ENCODE results near the gene RMRP. TPM values are rescaled to one million over a fixed set of nuclear protein-coding genes. Genes with fewer than 3 reads are reported as not detected.
A peak's percentile ranks its signal among the peaks of the same experiment; 100 is the strongest.

The RMRP gene
- total RNA-seq, 4 donors from 2014 or later: 841 to 3,200 (median 2,180) TPM

DNA sequence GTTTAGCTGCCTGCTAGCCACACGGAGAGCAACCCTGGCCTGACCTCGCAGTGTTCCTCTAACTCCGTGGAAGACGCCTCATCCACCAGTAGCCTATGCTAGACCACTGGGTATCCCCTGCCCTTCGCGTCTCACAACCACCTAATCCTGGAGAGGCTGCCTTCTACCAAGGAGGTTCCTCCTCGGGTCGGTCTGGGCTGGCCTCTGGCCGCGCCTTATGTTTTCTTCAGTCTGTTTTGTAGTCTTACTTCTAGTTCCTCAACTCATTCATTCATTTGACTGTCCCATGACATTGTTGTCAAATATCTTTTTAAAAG lies 33.5 kb upstream of the RMRP start:
- TF ChIP-seq, protein P1, sequence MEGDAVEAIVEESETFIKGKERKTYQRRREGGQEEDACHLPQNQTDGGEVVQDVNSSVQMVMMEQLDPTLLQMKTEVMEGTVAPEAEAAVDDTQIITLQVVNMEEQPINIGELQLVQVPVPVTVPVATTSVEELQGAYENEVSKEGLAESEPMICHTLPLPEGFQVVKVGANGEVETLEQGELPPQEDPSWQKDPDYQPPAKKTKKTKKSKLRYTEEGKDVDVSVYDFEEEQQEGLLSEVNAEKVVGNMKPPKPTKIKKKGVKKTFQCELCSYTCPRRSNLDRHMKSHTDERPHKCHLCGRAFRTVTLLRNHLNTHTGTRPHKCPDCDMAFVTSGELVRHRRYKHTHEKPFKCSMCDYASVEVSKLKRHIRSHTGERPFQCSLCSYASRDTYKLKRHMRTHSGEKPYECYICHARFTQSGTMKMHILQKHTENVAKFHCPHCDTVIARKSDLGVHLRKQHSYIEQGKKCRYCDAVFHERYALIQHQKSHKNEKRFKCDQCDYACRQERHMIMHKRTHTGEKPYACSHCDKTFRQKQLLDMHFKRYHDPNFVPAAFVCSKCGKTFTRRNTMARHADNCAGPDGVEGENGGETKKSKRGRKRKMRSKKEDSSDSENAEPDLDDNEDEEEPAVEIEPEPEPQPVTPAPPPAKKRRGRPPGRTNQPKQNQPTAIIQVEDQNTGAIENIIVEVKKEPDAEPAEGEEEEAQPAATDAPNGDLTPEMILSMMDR (IDR thresholded peaks at IDR 0.05): no peak
- peak; percentile 15 for ATAC-seq (ENCODE audit: low FRiP score)
- no peak for DNase-seq (ENCODE audit: low spot score)

DNA sequence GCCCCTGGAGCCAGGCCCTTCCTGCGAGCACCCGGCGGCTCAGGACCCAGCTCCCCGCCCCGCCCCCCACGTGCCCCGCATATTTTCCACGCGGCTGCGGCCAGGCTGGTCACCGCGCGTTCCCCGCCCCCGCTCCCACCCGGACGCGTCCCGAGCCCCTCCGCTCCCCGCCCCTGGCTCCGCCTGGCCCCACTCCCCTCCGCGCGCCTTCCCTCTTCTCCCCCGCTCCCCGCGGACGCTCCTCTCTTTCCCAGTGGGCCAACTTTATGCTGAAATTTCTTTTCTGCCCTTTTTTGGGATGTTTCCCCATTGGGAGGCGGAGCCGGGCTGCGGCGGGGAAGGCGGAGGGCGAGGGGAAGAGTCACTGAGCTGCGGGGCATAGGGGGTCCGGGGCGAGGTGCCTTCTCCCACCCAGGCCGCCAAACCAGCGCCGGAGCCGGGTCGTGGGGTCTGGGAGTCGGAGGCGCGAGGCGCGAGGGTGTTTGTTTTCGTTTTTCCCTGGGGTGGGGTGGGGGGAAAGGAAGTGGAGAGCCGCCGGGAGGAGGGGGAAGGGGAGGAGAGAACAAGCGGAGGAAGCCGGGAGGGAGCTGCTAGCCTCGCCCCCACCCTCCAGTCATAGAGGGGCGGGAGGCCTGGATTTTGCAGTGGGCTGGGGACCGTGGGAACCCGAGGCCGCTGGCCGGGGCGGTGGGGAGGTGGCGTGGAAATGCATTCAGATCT lies 33.0 kb upstream of the RMRP start:
- TF ChIP-seq, protein P1 (IDR thresholded peaks at IDR 0.05): no peak
- DNase-seq (ENCODE audit: low spot score) (peak; percentile 59), ATAC-seq (ENCODE audit: low FRiP score) (peak; percentile 52)

DNA sequence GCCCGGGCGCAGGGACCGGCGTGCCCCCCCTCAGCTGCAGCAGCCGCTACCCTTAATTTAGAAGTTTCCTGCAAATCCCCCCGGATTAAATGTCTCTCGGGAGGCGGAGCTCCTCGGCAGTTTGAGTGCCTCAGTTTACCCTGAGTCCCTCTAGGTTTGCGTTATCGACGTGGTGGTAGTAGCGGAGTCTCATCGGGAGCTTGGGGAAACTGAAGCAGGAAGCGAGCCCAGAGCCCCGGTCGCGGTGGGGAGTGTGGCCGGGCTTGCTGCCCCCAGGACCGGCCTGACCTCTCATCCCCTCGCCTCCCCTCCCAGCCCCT lies 32.4 kb upstream of the RMRP start:
- ATAC-seq (ENCODE audit: low FRiP score) (peak; percentile 1), DNase-seq (ENCODE audit: low spot score) (no peak)
- TF ChIP-seq, protein P1 (IDR thresholded peaks at IDR 0.05): no peak

DNA sequence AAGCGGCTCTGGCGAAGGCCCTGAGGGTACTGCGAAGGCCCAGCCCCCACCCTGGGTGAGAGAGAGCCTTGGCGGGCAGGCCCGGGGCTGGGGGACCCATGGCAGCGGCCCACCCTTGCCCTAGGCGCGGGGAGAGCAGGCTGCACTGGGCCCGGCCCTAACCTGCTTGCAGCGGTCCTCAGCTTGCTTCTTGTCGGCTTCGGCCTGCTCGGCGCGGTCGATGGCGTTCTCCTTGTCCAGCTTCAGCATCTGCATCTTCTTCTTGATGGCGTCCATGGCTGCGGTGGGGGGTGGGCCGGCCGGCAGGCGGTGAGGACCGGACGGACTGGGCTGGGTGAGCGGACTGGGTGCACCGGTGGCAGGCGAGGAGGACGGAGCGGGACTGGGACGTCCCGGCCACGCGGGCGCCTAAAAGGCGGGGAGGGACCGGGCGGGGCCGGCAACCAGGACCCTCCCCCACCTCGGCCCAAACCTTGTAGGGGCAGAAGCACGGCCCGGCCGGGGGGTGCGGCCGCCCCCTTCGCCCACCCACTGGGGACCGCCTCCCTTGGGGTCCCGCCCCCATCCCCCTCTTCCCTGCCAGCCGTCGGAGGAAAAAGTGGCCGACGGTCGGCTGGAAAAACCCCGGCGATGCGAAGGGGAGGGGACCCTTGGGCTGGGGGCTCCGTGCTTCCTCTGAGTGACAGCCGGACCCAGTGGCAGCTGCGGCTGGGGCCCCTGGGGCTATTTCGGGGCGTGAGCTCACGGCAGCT lies 31.9 kb upstream of the RMRP start, which contains the start of gene TPM2:
Gene TPM2 (minus strand): TSS at position 384 of the 752 bp plus-strand sequence. CDS start 108 bp downstream, at position 276.
- peak; percentile 30 for ATAC-seq (ENCODE audit: low FRiP score)
- DNase-seq (ENCODE audit: low spot score): no peak
- TF ChIP-seq, protein P1 (IDR thresholded peaks at IDR 0.05): no peak

DNA sequence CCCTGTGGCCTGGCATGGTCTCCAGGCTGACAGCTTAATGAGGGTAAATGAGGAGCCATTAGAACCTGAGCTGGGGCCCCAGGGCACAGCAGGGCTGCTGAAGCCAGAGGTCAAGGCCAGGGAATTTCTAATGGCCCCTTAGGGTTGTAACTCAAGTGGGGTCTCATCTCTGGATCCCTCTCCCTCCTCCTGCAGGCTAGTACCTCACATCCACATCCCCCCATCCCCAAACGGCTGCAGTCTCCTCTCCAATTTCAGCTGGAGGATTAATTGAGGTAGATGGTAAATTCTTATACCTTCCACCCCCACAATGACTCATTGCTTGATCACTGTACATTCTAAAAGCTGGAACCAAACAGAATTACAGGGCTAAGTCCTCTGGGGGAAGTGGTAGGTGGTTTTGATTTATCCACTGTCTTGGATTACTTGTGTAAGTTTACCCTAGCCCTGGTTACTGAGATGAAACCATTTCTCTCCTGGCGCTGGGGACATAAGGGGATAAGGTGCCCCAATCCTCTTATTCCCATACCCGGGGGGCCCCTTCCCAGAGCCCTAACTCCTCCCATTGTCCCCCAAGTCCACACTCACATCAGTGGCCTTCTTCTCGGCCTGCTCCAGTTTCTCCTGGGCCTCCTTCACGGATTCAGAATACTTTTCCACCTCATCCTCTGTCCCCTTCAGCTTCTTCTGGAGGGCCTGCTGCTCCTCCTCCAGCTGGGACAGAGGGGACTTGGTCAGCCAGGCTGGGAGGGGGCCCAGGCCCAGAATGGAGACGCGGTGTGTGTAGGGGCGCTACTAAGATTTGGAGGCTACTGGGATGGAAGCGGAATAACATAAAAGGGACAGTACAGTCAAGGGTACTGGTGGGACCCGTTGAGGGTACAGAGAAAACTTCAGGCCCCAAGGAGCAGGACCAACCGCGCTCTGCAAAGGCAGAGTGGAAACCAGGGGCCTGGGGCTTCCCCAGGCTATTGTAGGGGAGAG lies 31.0 kb upstream of the RMRP start:
- no peak for DNase-seq (ENCODE audit: low spot score)

DNA sequence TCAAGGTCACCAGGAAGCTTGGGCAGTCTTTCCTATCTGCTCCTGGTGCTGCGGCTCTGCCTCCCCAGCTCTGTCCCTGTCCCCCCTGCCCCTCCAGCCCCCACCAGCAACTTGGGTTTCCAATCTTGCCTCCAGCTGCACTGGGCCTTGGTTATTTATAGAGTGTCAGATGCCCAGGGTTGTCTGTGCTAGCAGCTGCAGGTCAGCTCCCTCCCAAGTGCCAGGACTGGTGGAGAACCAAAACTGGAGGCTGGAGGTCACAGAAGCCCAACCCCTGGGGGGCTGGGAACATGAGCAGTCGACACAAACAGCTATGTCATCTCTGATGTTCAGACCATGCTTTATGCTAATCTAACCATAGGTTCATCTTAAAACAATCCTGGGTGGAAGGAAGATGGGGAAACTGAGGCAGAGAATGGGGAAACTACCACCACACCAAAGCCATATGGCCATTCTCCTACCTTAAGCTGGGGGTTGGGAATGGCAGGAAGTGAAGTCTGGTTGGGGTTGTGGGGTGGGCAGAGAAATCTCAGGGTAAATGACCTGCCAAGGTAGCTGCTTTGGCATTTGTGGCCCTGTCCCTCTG lies 30.2 kb upstream of the RMRP start:
- DNase-seq (ENCODE audit: low spot score) (no peak), ATAC-seq (ENCODE audit: low FRiP score) (no peak)
- TF ChIP-seq, protein P1 (IDR thresholded peaks at IDR 0.05): no peak

More for the DNA sequence above, 31.0 kb upstream of the RMRP start:
- TF ChIP-seq, protein P1 (IDR thresholded peaks at IDR 0.05): no peak
- peak; percentile 60 for ATAC-seq (ENCODE audit: low FRiP score)

All from omental fat pad (tissue), 4 donors.